ENCODE measurements around the gene CYTH4. TPM values are rescaled to one million over a fixed set of nuclear protein-coding genes. Genes with fewer than 3 reads are reported as not detected.

CYTH4 gene
- total RNA-seq, 4 donors from 2014 or later: 1.4 to 13.1 (median 3.0) TPM

GRCh38 chr22:37333724-37334460, 51.6 kb downstream of the CYTH4 start:
- 27 to 33% methylated on average over 11 of the region's 11 CpGs for WGBS, 2 donors
- no peak for DNase-seq (ENCODE audit: low spot score in 2 of 2)
- no peak for TF ChIP-seq POLR2A (IDR thresholded peaks at IDR 0.05)
- H3K4me3 ChIP-seq (ENCODE audit: low read depth, poor library complexity, severe bottlenecking): no peak overlapping the region
- intact Hi-C loops (cut with DNase I; ENCODE audit: low total_unique reads): no loop called here

DNA sequence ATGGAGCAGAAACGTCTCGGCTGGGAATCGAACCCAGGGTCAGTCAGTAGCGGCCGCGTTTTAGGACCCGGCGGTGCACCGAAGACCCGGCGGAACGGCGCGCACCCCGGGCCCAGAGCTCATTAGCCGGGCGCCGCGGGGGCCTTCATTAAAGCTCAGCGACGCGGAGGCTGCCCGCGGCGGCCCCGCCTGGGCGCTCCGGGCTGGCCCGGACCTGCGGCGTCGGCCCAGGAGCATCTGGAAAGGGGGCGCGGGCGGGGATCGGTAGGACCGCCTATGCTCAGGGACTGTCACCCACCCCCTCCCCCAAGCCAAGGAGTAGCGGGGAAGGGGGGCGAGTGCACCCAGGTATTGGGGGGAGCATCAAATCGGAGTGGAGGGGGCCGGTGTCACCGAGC, 52.2 kb downstream of the CYTH4 start:
- TF ChIP-seq POLR2A (IDR thresholded peaks at IDR 0.05): no peak
- no peak for TF ChIP-seq CTCF (IDR thresholded peaks at IDR 0.05)
- H3K4me3 ChIP-seq (ENCODE audit: low read depth, poor library complexity, severe bottlenecking): no peak overlapping the region
- 0 to 2% methylated on average over 7 to 40 of the region's 42 CpGs for WGBS, 2 donors
- intact Hi-C loops (cut with DNase I; ENCODE audit: low total_unique reads): no loop called here
- no peak for DNase-seq (ENCODE audit: low spot score in 2 of 2)

DNA sequence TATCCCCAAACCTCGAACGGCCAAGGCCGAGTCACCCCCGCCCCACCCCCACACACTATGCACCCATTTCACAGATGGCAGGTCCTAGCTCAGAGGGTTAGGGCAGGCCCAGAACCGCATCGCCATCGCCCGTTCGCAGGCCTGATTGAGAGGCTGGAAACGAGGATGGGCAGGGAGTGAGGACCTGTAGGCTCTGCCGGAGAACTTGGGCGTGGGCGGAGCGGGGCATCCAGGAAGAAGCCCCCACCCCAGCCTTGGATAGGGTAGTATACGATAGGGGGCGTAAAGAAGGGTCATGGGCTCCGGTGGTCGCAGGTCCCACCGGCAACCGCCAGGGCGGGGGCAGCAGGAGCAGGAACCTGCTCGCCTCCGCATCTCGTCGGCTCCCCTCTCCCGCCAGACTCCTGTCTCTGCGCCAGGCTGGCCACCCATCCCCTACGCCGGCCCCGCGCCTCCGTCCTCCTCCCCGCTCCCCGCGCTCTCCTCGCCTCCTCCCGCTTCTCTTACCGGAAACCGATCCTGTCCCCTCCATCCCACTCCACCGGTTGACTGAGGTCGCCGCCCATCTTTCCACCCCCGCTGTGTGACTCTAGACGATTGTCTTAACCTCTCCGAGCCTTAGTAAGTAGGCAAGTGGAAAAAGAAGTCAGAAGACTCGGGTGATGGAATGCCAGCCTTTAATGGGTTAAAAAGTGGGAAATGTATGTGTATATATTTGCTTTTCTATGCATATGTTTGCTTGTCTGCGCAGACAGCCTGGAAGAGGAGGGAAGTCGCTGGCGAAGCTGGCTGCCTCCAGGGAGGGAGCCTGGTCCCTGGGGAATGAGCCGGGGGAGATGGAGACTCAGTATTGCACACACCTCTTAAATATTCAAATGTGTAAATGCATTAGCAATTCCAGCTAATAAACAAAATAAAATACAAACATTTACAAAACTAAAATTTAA, 52.8 kb downstream of the CYTH4 start:
- intact Hi-C loops (cut with DNase I; ENCODE audit: low total_unique reads): no loop called here
- TF ChIP-seq CTCF (IDR thresholded peaks at IDR 0.05) (no peak), POLR2A (IDR thresholded peaks at IDR 0.05) (no peak)
- WGBS, 2 donors: 5 to 8% methylated on average over 44 to 50 of the region's 50 CpGs
- H3K4me3 ChIP-seq (ENCODE audit: low read depth, poor library complexity, severe bottlenecking): no peak overlapping the region
- DNase-seq (ENCODE audit: low spot score in 2 of 2): no peak

DNA sequence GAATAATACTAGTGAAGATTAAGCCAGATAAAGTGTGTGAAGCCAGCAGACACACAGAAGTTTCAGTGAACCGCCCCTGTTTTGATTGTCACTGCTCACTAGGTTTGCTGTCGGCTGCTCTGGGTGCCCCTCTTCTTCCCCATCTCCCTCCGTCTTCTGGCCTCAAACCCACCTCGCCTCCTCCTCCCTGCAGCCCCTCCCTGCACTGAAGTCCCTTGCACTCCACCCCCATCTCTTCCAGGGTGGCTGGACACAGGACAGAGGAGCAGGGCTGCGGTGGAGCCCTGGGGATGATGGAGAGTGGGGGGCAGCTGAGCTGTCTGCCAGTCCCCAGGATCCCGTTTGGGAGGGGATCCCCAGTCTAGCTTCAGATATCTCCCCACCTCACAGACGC, 53.5 kb downstream of the CYTH4 start:
- WGBS, 2 donors: 21 to 23% methylated on average over 7 of the region's 7 CpGs
- TF ChIP-seq CTCF (IDR thresholded peaks at IDR 0.05): no peak
- no peak for TF ChIP-seq POLR2A (IDR thresholded peaks at IDR 0.05)
- intact Hi-C loops (cut with DNase I; ENCODE audit: low total_unique reads): no loop called here
- no peak overlapping the region for H3K4me3 ChIP-seq (ENCODE audit: low read depth, poor library complexity, severe bottlenecking)
- DNase-seq (ENCODE audit: low spot score in 2 of 2): no peak

GRCh38 chr22:37336579-37336978, 54.3 kb downstream of the CYTH4 start:
- WGBS, 2 donors: 50 to 60% methylated on average over 8 of the region's 8 CpGs
- intact Hi-C loops (cut with DNase I; ENCODE audit: low total_unique reads): no loop called here
- TF ChIP-seq POLR2A (IDR thresholded peaks at IDR 0.05): no peak
- TF ChIP-seq CTCF (IDR thresholded peaks at IDR 0.05): no peak
- no peak for DNase-seq (ENCODE audit: low spot score in 2 of 2)
- H3K4me3 ChIP-seq (ENCODE audit: low read depth, poor library complexity, severe bottlenecking): no peak overlapping the region

Data from lower leg skin (tissue), 4 donors.